Measurements from ENCODE around the gene EHHADH.

DNA sequence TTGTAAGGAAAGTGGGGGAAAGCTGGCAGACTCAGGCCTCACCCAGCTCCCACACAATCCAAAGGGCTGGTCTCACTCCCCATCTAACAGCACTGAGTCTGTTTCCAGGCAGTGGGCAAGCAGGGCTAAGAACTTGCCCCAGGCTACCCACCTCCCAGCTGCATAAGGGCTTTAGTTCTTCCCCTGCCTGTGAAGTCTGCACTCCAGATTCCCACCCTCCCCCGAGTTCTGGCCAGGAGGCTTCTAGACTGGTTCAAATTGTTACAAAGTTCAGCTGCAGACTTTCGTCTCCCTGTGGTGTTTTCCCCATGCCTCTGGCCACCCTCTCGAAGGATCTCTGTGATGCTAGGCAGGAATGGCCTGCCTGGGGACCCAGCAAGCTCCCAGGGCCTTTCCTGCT, 11.2 kb downstream of the EHHADH start:
- TF ChIP-seq, protein P1, sequence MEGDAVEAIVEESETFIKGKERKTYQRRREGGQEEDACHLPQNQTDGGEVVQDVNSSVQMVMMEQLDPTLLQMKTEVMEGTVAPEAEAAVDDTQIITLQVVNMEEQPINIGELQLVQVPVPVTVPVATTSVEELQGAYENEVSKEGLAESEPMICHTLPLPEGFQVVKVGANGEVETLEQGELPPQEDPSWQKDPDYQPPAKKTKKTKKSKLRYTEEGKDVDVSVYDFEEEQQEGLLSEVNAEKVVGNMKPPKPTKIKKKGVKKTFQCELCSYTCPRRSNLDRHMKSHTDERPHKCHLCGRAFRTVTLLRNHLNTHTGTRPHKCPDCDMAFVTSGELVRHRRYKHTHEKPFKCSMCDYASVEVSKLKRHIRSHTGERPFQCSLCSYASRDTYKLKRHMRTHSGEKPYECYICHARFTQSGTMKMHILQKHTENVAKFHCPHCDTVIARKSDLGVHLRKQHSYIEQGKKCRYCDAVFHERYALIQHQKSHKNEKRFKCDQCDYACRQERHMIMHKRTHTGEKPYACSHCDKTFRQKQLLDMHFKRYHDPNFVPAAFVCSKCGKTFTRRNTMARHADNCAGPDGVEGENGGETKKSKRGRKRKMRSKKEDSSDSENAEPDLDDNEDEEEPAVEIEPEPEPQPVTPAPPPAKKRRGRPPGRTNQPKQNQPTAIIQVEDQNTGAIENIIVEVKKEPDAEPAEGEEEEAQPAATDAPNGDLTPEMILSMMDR (IDR thresholded peaks at IDR 0.05) = no peak
- TF ChIP-seq TCF7 (CRISPR knock-in tag; IDR thresholded peaks at IDR 0.05; ENCODE audit: low read depth) (no peak), FOXP1 (CRISPR knock-in tag; IDR thresholded peaks at IDR 0.05; ENCODE audit: borderline replicate concordance) (no peak), TEAD1 (CRISPR knock-in tag; IDR thresholded peaks at IDR 0.05) (no peak), IRF2 (CRISPR knock-in tag; IDR thresholded peaks at IDR 0.05; ENCODE audit: borderline replicate concordance, low read depth) (no peak), ZNF121 (CRISPR knock-in tag; IDR thresholded peaks at IDR 0.05) (no peak), ATF2 (CRISPR knock-in tag; IDR thresholded peaks at IDR 0.05; ENCODE audit: borderline replicate concordance, low read depth) (no peak), JUN (CRISPR knock-in tag; IDR thresholded peaks at IDR 0.05) (no peak)
- TF ChIP-seq, protein P2, sequence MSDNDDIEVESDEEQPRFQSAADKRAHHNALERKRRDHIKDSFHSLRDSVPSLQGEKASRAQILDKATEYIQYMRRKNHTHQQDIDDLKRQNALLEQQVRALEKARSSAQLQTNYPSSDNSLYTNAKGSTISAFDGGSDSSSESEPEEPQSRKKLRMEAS (CRISPR knock-in tag; IDR thresholded peaks at IDR 0.05) = no peak
